ENCODE results near the gene PLP2.

Gene PLP2

GRCh38 chrX:49221868-49222267, 50.2 kb downstream of the PLP2 start:
- DNase-seq (ENCODE audit: low read depth) = no peak
- in situ Hi-C loops (cut with HindIII; ENCODE audit: low sequenced_read_pairs) = no loop called here
- TF ChIP-seq CTCF (IDR thresholded peaks at IDR 0.05; ENCODE audit: low read depth, low read length, missing control alignments) = no peak
- no peak overlapping the region for H3K4me3 ChIP-seq (ENCODE audit: low read depth, low read length)
